HUES6 (cell line): ENCODE data around the gene AKNAD1.

ENCODE experiments used
- H3K27ac ChIP-seq: 2 replicates; pipeline ENCODE4 v1.7.0; 2013; ENCODE audit warnings: low read depth, mild to moderate bottlenecking, low read length, inconsistent platforms
- H3K27me3 ChIP-seq: 2 replicates; pipeline ENCODE4 v1.6.1; 2013; ENCODE audit warnings: low read length; ENCODE audit not compliant: control insufficient read depth, insufficient read depth
- H3K36me3 ChIP-seq: 2 replicates; pipeline ENCODE4 v1.6.1; 2013; ENCODE audit warnings: low read length; ENCODE audit not compliant: control insufficient read depth, insufficient read depth
- H3K4me1 ChIP-seq: 2 replicates; pipeline ENCODE4 v1.6.1; 2013; ENCODE audit warnings: low read length; ENCODE audit not compliant: control insufficient read depth, insufficient read depth
- H3K4me3 ChIP-seq: 2 replicates; pipeline ENCODE4 v1.5.1; 2013; ENCODE audit warnings: low read depth, low read length
- H3K9ac ChIP-seq: one replicate; pipeline ENCODE4 v1.6.1; 2013; ENCODE audit warnings: mild to moderate bottlenecking, low read length
- H3K9me3 ChIP-seq: 2 replicates; pipeline ENCODE4 v1.6.1; 2013; ENCODE audit warnings: low read depth, low read length; ENCODE audit not compliant: control insufficient read depth, insufficient read depth

The AKNAD1 gene

GRCh38 chr1:108862698-108863477 is 6.0 kb upstream of the AKNAD1 start:
- no peaks in the 10 kb centered on the region for H3K27me3 ChIP-seq
- no peak overlapping the region for H3K4me3 ChIP-seq
- H3K4me1 ChIP-seq = no peaks in the 10 kb centered on the region
- H3K9ac ChIP-seq = no peak overlapping the region
- no peaks in the 10 kb centered on the region for H3K9me3 ChIP-seq
- H3K36me3 ChIP-seq = no peaks in the 10 kb centered on the region
- H3K27ac ChIP-seq = no peak overlapping the region

GRCh38 chr1:108862017-108862610 is 5.2 kb upstream of the AKNAD1 start:
- H3K4me3 ChIP-seq = no peak overlapping the region
- no peaks in the 10 kb centered on the region for H3K4me1 ChIP-seq
- H3K9me3 ChIP-seq = no peaks in the 10 kb centered on the region
- no peak overlapping the region for H3K27ac ChIP-seq
- H3K27me3 ChIP-seq = no peaks in the 10 kb centered on the region
- no peak overlapping the region for H3K9ac ChIP-seq
- H3K36me3 ChIP-seq = no peaks in the 10 kb centered on the region

- Histone ChIP-seq H3K9me3 (no peaks in the 10 kb centered on the region), H3K36me3 (no peaks in the 10 kb centered on the region), H3K27ac (no peak overlapping the region), H3K4me3 (no peak overlapping the region), H3K4me1 (no peaks in the 10 kb centered on the region), H3K27me3 (no peaks in the 10 kb centered on the region), H3K9ac (no peak overlapping the region)
These were observed 4.7 kb upstream of the AKNAD1 start for GRCh38 chr1:108861566-108861965.

- Histone ChIP-seq H3K27me3 (no peaks in the 10 kb centered on the region), H3K4me1 (no peaks in the 10 kb centered on the region), H3K9ac (no peak overlapping the region), H3K36me3 (no peaks in the 10 kb centered on the region), H3K27ac (no peak overlapping the region), H3K9me3 (no peaks in the 10 kb centered on the region), H3K4me3 (no peak overlapping the region)
These were observed 3.5 kb upstream of the AKNAD1 start for GRCh38 chr1:108860190-108860907.

GRCh38 chr1:108858230-108858950 is 1.5 kb upstream of the AKNAD1 start:
- Histone ChIP-seq H3K27me3 (no peaks in the 10 kb centered on the region), H3K4me1 (no peaks in the 10 kb centered on the region), H3K4me3 (no peak overlapping the region), H3K9ac (no peak overlapping the region), H3K9me3 (no peaks in the 10 kb centered on the region), H3K27ac (no peak overlapping the region), H3K36me3 (no peaks in the 10 kb centered on the region)

- no peaks in the 10 kb centered on the region for H3K4me1 ChIP-seq
These were observed 2.5 kb downstream of the AKNAD1 start for GRCh38 chr1:108854221-108855019.

GRCh38 chr1:108852221-108852975 is 4.5 kb downstream of the AKNAD1 start:
- Histone ChIP-seq H3K4me3 (no peak overlapping the region), H3K9ac (no peak overlapping the region), H3K4me1 (no peaks in the 10 kb centered on the region), H3K27me3 (no peaks in the 10 kb centered on the region), H3K27ac (no peak overlapping the region), H3K36me3 (no peaks in the 10 kb centered on the region), H3K9me3 (no peaks in the 10 kb centered on the region)

More at GRCh38 chr1:108854221-108855019, 2.5 kb downstream of the AKNAD1 start:
- Histone ChIP-seq H3K27me3 (no peaks in the 10 kb centered on the region), H3K9me3 (no peaks in the 10 kb centered on the region), H3K9ac (no peak overlapping the region), H3K27ac (no peak overlapping the region), H3K4me3 (no peak overlapping the region), H3K36me3 (no peaks in the 10 kb centered on the region)

GRCh38 chr1:108851567-108851966 is 5.3 kb downstream of the AKNAD1 start:
- H3K27me3 ChIP-seq = no peaks in the 10 kb centered on the region
- H3K4me3 ChIP-seq = no peak overlapping the region

GRCh38 chr1:108850929-108851328 is 6.0 kb downstream of the AKNAD1 start:
- Histone ChIP-seq H3K27me3 (no peaks in the 10 kb centered on the region), H3K4me1 (no peaks in the 10 kb centered on the region), H3K9me3 (no peaks in the 10 kb centered on the region), H3K27ac (no peak overlapping the region), H3K36me3 (no peaks in the 10 kb centered on the region), H3K9ac (no peak overlapping the region), H3K4me3 (no peak overlapping the region)

More at GRCh38 chr1:108851567-108851966, 5.3 kb downstream of the AKNAD1 start:
- Histone ChIP-seq H3K36me3 (no peaks in the 10 kb centered on the region), H3K27ac (no peak overlapping the region), H3K9me3 (no peaks in the 10 kb centered on the region), H3K9ac (no peak overlapping the region), H3K4me1 (no peaks in the 10 kb centered on the region)

GRCh38 chr1:108848806-108849205 is 8.1 kb downstream of the AKNAD1 start:
- no peak overlapping the region for H3K9ac ChIP-seq
- no peaks in the 10 kb centered on the region for H3K36me3 ChIP-seq
- no peaks in the 10 kb centered on the region for H3K9me3 ChIP-seq
- H3K4me3 ChIP-seq = no peak overlapping the region
- H3K4me1 ChIP-seq = no peaks in the 10 kb centered on the region
- no peaks in the 10 kb centered on the region for H3K27me3 ChIP-seq
- no peak overlapping the region for H3K27ac ChIP-seq
